SJCRH30 (cell line): ENCODE measurements around the gene TMEM131. TPM values are rescaled to one million over a fixed set of nuclear protein-coding genes. Genes with fewer than 3 reads are reported as not detected.

Experiments used
- DNase-seq, 2 experiments: peaks; one replicate each; pipeline ENCODE4 v3.0.0-alpha.2; 2015 to 2020
- H3K27ac ChIP-seq: fragments of 250-450 bp; sonication (Bioruptor Pico); 2 replicates; pipeline ENCODE4 v1.5.1; 2020; ENCODE audit warnings: mild to moderate bottlenecking, moderate library complexity
- H3K27me3 ChIP-seq: fragments of 250-450 bp; sonication (Bioruptor Pico); 2 replicates; pipeline ENCODE4 v1.5.1; 2020; ENCODE audit warnings: mild to moderate bottlenecking, moderate library complexity
- H3K36me3 ChIP-seq: fragments of 250-450 bp; sonication (Bioruptor Pico); 2 replicates; pipeline ENCODE4 v1.5.1; 2020; ENCODE audit warnings: mild to moderate bottlenecking, moderate library complexity
- H3K4me1 ChIP-seq: fragments of 250-450 bp; sonication (Bioruptor Pico); 2 replicates; pipeline ENCODE4 v1.5.1; 2020; ENCODE audit warnings: mild to moderate bottlenecking, moderate library complexity
- H3K4me3 ChIP-seq: fragments of 250-450 bp; sonication (Bioruptor Pico); 2 replicates; pipeline ENCODE4 v1.5.1; 2020; ENCODE audit warnings: mild to moderate bottlenecking, moderate library complexity
- H3K9me3 ChIP-seq: fragments of 250-450 bp; sonication (Bioruptor Pico); replicated peaks from 2 replicates; pipeline ENCODE4 v1.5.1; 2020; ENCODE audit warnings: mild to moderate bottlenecking, moderate library complexity
- total RNA-seq: library from RNA; depleted of rRNA; stranded (reverse); fragments of >200 nt; shearing (Covaris generic); gene quantifications from 2 replicates; pipeline ENCODE4 v1.2.3, GENCODE V29; 2014

TMEM131 gene
- total RNA-seq, 1 experiment from 2014 or later: 29.7 TPM

- H3K9me3 ChIP-seq: no peaks in the 10 kb centered on the region
- no peak overlapping the region for H3K27ac ChIP-seq
- H3K4me3 ChIP-seq: no peak overlapping the region
- no peaks in the 10 kb centered on the region for H3K27me3 ChIP-seq
- H3K36me3 ChIP-seq: peaks cover 6% of the 10 kb centered on the region
- H3K4me1 ChIP-seq: no peaks in the 10 kb centered on the region
- DNase-seq: peak; percentile 74 to 83
These were observed 188.8 kb downstream of the TMEM131 start for GRCh38 chr2:97806738-97807618.

- H3K4me3 ChIP-seq: no peak overlapping the region
- no peaks in the 10 kb centered on the region for H3K4me1 ChIP-seq
- no peaks in the 10 kb centered on the region for H3K9me3 ChIP-seq
- H3K27me3 ChIP-seq: no peaks in the 10 kb centered on the region
- DNase-seq: no peak
- peaks cover 7% of the 10 kb centered on the region; the same call in 1 of the 2 replicates for H3K36me3 ChIP-seq
- H3K27ac ChIP-seq: no peak overlapping the region
These were observed 190.0 kb downstream of the TMEM131 start for GRCh38 chr2:97805776-97806175.

- no peak overlapping the region for H3K4me3 ChIP-seq
- H3K4me1 ChIP-seq: no peaks in the 10 kb centered on the region
- peaks cover 7% of the 10 kb centered on the region; the same call in 1 of the 2 replicates for H3K36me3 ChIP-seq
- H3K27me3 ChIP-seq: no peaks in the 10 kb centered on the region
- no peaks in the 10 kb centered on the region for H3K9me3 ChIP-seq
- H3K27ac ChIP-seq: no peak overlapping the region
- DNase-seq: no peak
These were observed 194.7 kb downstream of the TMEM131 start for GRCh38 chr2:97801028-97801427.

- no peak overlapping the region for H3K27ac ChIP-seq
- H3K9me3 ChIP-seq: no peaks in the 10 kb centered on the region
- no peaks in the 10 kb centered on the region for H3K27me3 ChIP-seq
- no peak for DNase-seq
- peaks cover 14% of the 10 kb centered on the region for H3K36me3 ChIP-seq
- H3K4me3 ChIP-seq: no peak overlapping the region
- H3K4me1 ChIP-seq: no peaks in the 10 kb centered on the region
These were observed 197.3 kb downstream of the TMEM131 start for GRCh38 chr2:97798416-97798815.

GRCh38 chr2:97797355-97797754 lies 198.4 kb downstream of the TMEM131 start:
- Histone ChIP-seq H3K9me3 (no peaks in the 10 kb centered on the region), H3K27me3 (no peaks in the 10 kb centered on the region), H3K36me3 (peaks cover 15% of the 10 kb centered on the region), H3K27ac (no peak overlapping the region), H3K4me3 (no peak overlapping the region), H3K4me1 (no peaks in the 10 kb centered on the region)
- no peak for DNase-seq

GRCh38 chr2:97796465-97797126 lies 199.2 kb downstream of the TMEM131 start:
- H3K4me1 ChIP-seq: no peaks in the 10 kb centered on the region
- H3K36me3 ChIP-seq: peaks cover 14% of the 10 kb centered on the region

GRCh38 chr2:97792416-97792815 lies 203.3 kb downstream of the TMEM131 start:
- peaks cover 19% of the 10 kb centered on the region for H3K36me3 ChIP-seq
- H3K4me3 ChIP-seq: no peak overlapping the region
- H3K27me3 ChIP-seq: no peaks in the 10 kb centered on the region

More at GRCh38 chr2:97796465-97797126, 199.2 kb downstream of the TMEM131 start:
- DNase-seq: peak in 1 of 2 experiments; percentile 4
- no peaks in the 10 kb centered on the region for H3K9me3 ChIP-seq
- no peak overlapping the region for H3K27ac ChIP-seq
- H3K27me3 ChIP-seq: no peaks in the 10 kb centered on the region
- no peak overlapping the region for H3K4me3 ChIP-seq

GRCh38 chr2:97788986-97789644 lies 206.6 kb downstream of the TMEM131 start:
- Histone ChIP-seq H3K4me3 (no peak overlapping the region), H3K27ac (no peak overlapping the region), H3K36me3 (peaks cover 12% of the 10 kb centered on the region), H3K27me3 (no peaks in the 10 kb centered on the region), H3K9me3 (no peaks in the 10 kb centered on the region), H3K4me1 (no peaks in the 10 kb centered on the region)
- no peak for DNase-seq

More at GRCh38 chr2:97792416-97792815, 203.3 kb downstream of the TMEM131 start:
- DNase-seq: no peak
- H3K27ac ChIP-seq: no peak overlapping the region
- H3K9me3 ChIP-seq: no peaks in the 10 kb centered on the region
- H3K4me1 ChIP-seq: no peaks in the 10 kb centered on the region

- no peak for DNase-seq
- Histone ChIP-seq H3K4me3 (no peak overlapping the region), H3K4me1 (no peaks in the 10 kb centered on the region), H3K27ac (no peak overlapping the region), H3K36me3 (no peaks in the 10 kb centered on the region; the same call in 1 of the 2 replicates), H3K27me3 (no peaks in the 10 kb centered on the region), H3K9me3 (no peaks in the 10 kb centered on the region)
These were observed 209.9 kb downstream of the TMEM131 start for GRCh38 chr2:97785818-97786217.

- DNase-seq: no peak
- Histone ChIP-seq H3K27me3 (no peaks in the 10 kb centered on the region), H3K36me3 (no peaks in the 10 kb centered on the region; the same call in 1 of the 2 replicates), H3K9me3 (no peaks in the 10 kb centered on the region), H3K4me1 (no peaks in the 10 kb centered on the region), H3K27ac (no peak overlapping the region), H3K4me3 (no peak overlapping the region)
These were observed 210.8 kb downstream of the TMEM131 start for GRCh38 chr2:97784953-97785352.

- Histone ChIP-seq H3K27me3 (no peaks in the 10 kb centered on the region), H3K36me3 (no peaks in the 10 kb centered on the region; the same call in none of the 2 replicates), H3K4me1 (no peaks in the 10 kb centered on the region), H3K4me3 (no peak overlapping the region), H3K27ac (no peak overlapping the region), H3K9me3 (no peaks in the 10 kb centered on the region)
- no peak for DNase-seq
These were observed 213.8 kb downstream of the TMEM131 start for GRCh38 chr2:97781981-97782380.

- H3K9me3 ChIP-seq: no peaks in the 10 kb centered on the region
- no peak overlapping the region for H3K4me3 ChIP-seq
- no peaks in the 10 kb centered on the region; the same call in none of the 2 replicates for H3K36me3 ChIP-seq
- H3K27ac ChIP-seq: no peak overlapping the region
- H3K27me3 ChIP-seq: no peaks in the 10 kb centered on the region
- no peaks in the 10 kb centered on the region for H3K4me1 ChIP-seq
- no peak for DNase-seq
These were observed 216.6 kb downstream of the TMEM131 start for GRCh38 chr2:97779141-97779540.

GRCh38 chr2:97775074-97775473 lies 220.7 kb downstream of the TMEM131 start:
- H3K4me3 ChIP-seq: no peak overlapping the region
- DNase-seq: no peak
- H3K27me3 ChIP-seq: no peaks in the 10 kb centered on the region
- H3K36me3 ChIP-seq: no peaks in the 10 kb centered on the region; the same call in 1 of the 2 replicates
- H3K4me1 ChIP-seq: no peaks in the 10 kb centered on the region
- H3K27ac ChIP-seq: no peak overlapping the region
- H3K9me3 ChIP-seq: no peaks in the 10 kb centered on the region

- Histone ChIP-seq H3K27me3 (no peaks in the 10 kb centered on the region), H3K36me3 (no peaks in the 10 kb centered on the region; the same call in 1 of the 2 replicates), H3K9me3 (no peaks in the 10 kb centered on the region), H3K27ac (no peak overlapping the region), H3K4me3 (no peak overlapping the region), H3K4me1 (no peaks in the 10 kb centered on the region)
- DNase-seq: peak in 1 of 2 experiments; percentile 17
These were observed 221.3 kb downstream of the TMEM131 start for GRCh38 chr2:97774425-97774824.

- H3K27me3 ChIP-seq: no peaks in the 10 kb centered on the region
These were observed 225.3 kb downstream of the TMEM131 start for GRCh38 chr2:97770445-97770844.

More at GRCh38 chr2:97770445-97770844, 225.3 kb downstream of the TMEM131 start:
- Histone ChIP-seq H3K27ac (no peak overlapping the region), H3K4me1 (no peaks in the 10 kb centered on the region), H3K4me3 (no peak overlapping the region), H3K36me3 (peaks cover 5% of the 10 kb centered on the region), H3K9me3 (no peaks in the 10 kb centered on the region)
- DNase-seq: no peak
